Left lung (tissue), 10 donors: ENCODE measurements around the gene ACY1. TPM values are rescaled to one million over a fixed set of nuclear protein-coding genes. Genes with fewer than 3 reads are reported as not detected.

Source experiments
- ATAC-seq: fragments of 200-7000 bp; cut with Tn5 transposase; one replicate; pipeline ENCODE4 v1.9.1; 2020; ENCODE audit warnings: moderate library complexity
- DNase-seq, 4 donors: peaks; one replicate each; pipeline ENCODE4 v3.0.0-alpha.2; 2013 to 2020
- H3K27ac ChIP-seq, 2 donors: fragments of 200-600 bp; sonication (generic) in 1 of 2; one replicate each; pipeline versions ENCODE4 v1.5.0 to v1.8.0; 2020 to 2021
- H3K27me3 ChIP-seq, 2 donors: fragments of 200-600 bp; sonication (generic) in 1 of 2; one replicate each; pipeline versions ENCODE4 v1.5.0 to v1.8.0; 2020 to 2021
- H3K36me3 ChIP-seq, 2 donors: fragments of 200-600 bp; sonication (generic) in 1 of 2; one replicate each; pipeline versions ENCODE4 v1.5.0 to v1.8.0; 2020 to 2021
- H3K4me1 ChIP-seq, 2 donors: fragments of 200-600 bp; one replicate each; pipeline ENCODE4 v1.8.0; 2021
- H3K4me3 ChIP-seq, 2 donors: fragments of 200-600 bp; sonication (generic) in 1 of 2; one replicate each; pipeline versions ENCODE4 v1.5.0 to v1.8.0; 2020 to 2021; ENCODE audit warnings: mild to moderate bottlenecking in 1 of 2
- H3K9me3 ChIP-seq, 2 donors: fragments of 200-600 bp; sonication (generic) in 1 of 2; one replicate each; pipeline versions ENCODE4 v1.5.0 to v1.8.0; 2020 to 2021
- intact Hi-C, 2 donors: fragments of 100-400 bp; cut with DNase I; formaldehyde crosslinking; loops; one replicate each; pipeline versions ENCODE4 v1.11.2 to v1.14.2; 2022
- polyA plus RNA-seq, 6 donors: library from polyadenylated mRNA; unstranded; fragments of 120-200 nt; gene quantifications; one replicate each; pipeline ENCODE4 v1.2.1, GENCODE V29; 2013; ENCODE audit not compliant: insufficient read length in 6 of 6
- total RNA-seq, 2 donors: library from RNA; stranded (reverse); fragmentation: NEBNext Ultra II Directional; extraction: Animal tissue kit (Norgen Biotek cat#: 25700); gene quantifications; one replicate each; pipeline ENCODE4 v1.2.1, GENCODE V29; 2021
- TF ChIP-seq, protein P1 (sequence below), 2 donors: fragments of 200-600 bp; sonication (generic) in 1 of 2; IDR thresholded peaks; one replicate each; pipeline versions ENCODE4 v1.5.0 to v1.8.0; 2021; ENCODE audit warnings: antibody characterized with exemption in 2 of 2
- donor health status: DM: no; HTN: yes; CAD: no.
- donor health status: DM: no; HTN: no; CAD: no.

ACY1 gene
- total and polyA plus RNA-seq, 8 donors: 29.6 to 42.8 (median 36.9) TPM

DNA sequence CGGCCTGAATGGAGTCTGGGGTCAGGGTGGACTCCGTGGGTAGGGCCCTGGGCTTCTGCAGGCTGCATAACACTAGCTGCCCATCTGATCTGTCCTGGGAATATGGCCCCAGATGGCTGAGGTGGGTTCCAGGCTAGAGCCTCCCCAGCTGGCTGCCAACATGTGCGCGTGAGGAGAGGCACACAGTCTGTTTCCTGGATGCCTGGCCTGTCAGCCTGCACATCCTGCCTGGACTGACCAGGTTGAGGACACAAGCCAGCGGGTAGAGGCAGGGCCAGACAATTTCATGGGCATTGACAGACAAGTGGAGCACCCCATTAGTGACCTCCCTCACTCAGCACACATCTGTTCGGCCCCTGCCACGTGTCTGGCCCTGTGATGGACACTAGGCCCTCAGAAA is 42.1 kb downstream of the ACY1 start:
- intact Hi-C loops: no loop called here
- ATAC-seq: no peak
- TF ChIP-seq, protein P1, sequence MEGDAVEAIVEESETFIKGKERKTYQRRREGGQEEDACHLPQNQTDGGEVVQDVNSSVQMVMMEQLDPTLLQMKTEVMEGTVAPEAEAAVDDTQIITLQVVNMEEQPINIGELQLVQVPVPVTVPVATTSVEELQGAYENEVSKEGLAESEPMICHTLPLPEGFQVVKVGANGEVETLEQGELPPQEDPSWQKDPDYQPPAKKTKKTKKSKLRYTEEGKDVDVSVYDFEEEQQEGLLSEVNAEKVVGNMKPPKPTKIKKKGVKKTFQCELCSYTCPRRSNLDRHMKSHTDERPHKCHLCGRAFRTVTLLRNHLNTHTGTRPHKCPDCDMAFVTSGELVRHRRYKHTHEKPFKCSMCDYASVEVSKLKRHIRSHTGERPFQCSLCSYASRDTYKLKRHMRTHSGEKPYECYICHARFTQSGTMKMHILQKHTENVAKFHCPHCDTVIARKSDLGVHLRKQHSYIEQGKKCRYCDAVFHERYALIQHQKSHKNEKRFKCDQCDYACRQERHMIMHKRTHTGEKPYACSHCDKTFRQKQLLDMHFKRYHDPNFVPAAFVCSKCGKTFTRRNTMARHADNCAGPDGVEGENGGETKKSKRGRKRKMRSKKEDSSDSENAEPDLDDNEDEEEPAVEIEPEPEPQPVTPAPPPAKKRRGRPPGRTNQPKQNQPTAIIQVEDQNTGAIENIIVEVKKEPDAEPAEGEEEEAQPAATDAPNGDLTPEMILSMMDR (IDR thresholded peaks at IDR 0.05): no peak
- Histone ChIP-seq H3K36me3 (no peaks in the 10 kb centered on the region), H3K27ac (no peak overlapping the region), H3K4me1 (peaks cover 0 to 21% of the 10 kb centered on the region in 2 donors), H3K9me3 (no peaks in the 10 kb centered on the region), H3K27me3 (no peaks in the 10 kb centered on the region), H3K4me3 (no peak overlapping the region)
- DNase-seq: no peak

DNA sequence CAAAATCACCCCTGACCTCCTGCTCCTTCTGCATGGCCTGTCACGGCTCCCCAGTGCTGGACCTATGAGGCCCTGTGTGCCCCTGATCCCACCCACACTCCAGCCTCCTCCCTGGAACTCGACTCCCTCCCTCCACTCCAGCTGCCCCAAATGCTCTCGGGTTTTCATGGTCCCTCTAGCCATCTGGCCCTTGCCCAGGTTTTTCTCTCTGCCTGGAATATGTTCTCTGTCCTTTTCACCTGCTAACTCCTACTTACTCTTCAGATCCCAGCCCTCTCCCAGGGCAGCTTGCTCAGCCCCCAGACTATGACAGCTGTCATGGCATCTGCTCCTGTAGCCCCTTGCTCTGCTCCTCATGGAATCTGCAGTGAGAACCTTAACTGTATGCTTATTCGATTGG is 42.7 kb downstream of the ACY1 start:
- no peak for DNase-seq
- H3K27ac ChIP-seq: no peak overlapping the region
- no peaks in the 10 kb centered on the region for H3K9me3 ChIP-seq
- TF ChIP-seq, protein P1 (IDR thresholded peaks at IDR 0.05): no peak
- H3K36me3 ChIP-seq: no peaks in the 10 kb centered on the region
- no peak overlapping the region for H3K4me3 ChIP-seq
- no peak for ATAC-seq
- peaks cover 0 to 21% of the 10 kb centered on the region in 2 donors for H3K4me1 ChIP-seq
- H3K27me3 ChIP-seq: no peaks in the 10 kb centered on the region
- intact Hi-C loops: no loop called here

DNA sequence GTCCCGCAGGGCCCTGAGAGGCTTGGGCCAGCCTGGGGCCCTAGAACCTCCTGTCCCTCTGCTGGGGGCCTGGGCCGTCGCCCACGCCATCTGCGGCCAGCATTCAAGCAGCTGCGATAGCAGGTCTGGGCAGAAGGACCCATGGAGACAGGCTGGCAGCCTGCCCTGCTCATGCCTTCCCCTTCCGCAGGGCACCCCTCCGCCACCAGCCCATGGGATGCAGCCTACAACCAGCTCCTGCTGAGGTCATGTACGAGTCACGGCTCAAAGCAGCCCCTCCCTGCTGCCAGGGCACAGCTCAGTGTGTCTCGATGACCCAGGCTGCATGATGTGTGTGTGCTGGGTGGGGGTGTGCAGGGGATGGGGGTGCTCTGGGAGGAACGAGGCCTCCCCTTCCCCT is 45.2 kb downstream of the ACY1 start:
- Histone ChIP-seq H3K4me1 (peaks cover 0 to 12% of the 10 kb centered on the region in 2 donors), H3K27ac (no peak overlapping the region), H3K27me3 (no peaks in the 10 kb centered on the region), H3K36me3 (no peaks in the 10 kb centered on the region), H3K9me3 (no peaks in the 10 kb centered on the region), H3K4me3 (no peak overlapping the region)
- DNase-seq (no peak), ATAC-seq (no peak)
- intact Hi-C loops: no loop called here
- TF ChIP-seq, protein P1 (IDR thresholded peaks at IDR 0.05): no peak

DNA sequence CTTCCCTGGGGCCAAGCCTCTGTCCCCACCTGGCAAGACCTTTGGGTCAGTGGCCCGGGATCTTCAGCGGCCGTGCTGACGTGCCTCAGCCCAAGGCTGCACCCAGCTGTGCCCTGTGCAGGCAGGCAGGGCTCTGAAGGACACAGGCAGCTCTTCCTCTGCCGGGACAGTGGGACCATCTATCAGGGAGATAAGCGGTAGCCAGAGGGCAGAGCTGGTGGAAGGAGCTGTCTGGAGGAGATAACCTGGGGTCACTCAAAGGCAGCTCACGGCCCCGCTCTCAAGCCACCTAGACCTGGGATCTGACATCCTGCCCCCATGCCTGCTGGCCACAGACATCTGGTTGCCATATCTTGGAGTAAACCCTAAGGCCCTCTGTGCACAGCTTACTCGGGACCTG is 45.7 kb downstream of the ACY1 start:
- TF ChIP-seq, protein P1 (IDR thresholded peaks at IDR 0.05): no peak
- Histone ChIP-seq H3K27ac (no peak overlapping the region), H3K36me3 (no peaks in the 10 kb centered on the region), H3K27me3 (no peaks in the 10 kb centered on the region), H3K4me1 (peaks cover 0 to 12% of the 10 kb centered on the region in 2 donors), H3K4me3 (no peak overlapping the region), H3K9me3 (no peaks in the 10 kb centered on the region)
- intact Hi-C loops: no loop called here
- DNase-seq: no peak
- no peak for ATAC-seq

DNA sequence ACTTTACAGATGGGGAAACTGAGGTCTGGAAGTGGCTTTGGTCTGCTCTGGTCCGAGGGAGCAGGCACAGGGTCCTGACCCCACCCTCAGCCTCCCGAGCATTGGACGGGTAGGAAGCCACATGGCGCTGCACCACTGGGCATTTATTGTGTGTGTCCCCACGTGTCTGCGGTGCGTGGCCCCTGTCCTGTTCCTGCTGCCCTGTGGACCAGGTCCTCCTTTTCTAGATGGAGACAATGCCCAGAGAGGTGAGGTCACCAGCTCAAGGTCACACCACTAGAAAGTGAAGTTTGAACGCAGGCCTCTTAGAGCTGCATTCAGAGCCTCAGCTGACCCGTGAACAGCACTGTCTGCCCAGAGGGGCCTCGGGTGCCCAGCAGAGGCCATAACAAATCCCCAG is 46.2 kb downstream of the ACY1 start:
- no peaks in the 10 kb centered on the region for H3K27me3 ChIP-seq
- H3K36me3 ChIP-seq: no peaks in the 10 kb centered on the region
- peaks cover 0 to 11% of the 10 kb centered on the region in 2 donors for H3K4me1 ChIP-seq
- DNase-seq (no peak), ATAC-seq (no peak)
- no peak overlapping the region for H3K4me3 ChIP-seq
- no peak overlapping the region for H3K27ac ChIP-seq
- TF ChIP-seq, protein P1 (IDR thresholded peaks at IDR 0.05): no peak
- H3K9me3 ChIP-seq: no peaks in the 10 kb centered on the region
- intact Hi-C loops: no loop called here
